KMS-11 (cell line): ENCODE results near the gene CDC42BPB.

Experiments used
- H2AFZ ChIP-seq: fragments of 200-600 bp; sonication (generic); 2 replicates; pipeline ENCODE4 v1.6.1; 2016; ENCODE audit warnings: antibody characterized with exemption, mixed run types, low read depth
- H3K27ac ChIP-seq: fragments of 200-600 bp; sonication (generic); 2 replicates; pipeline ENCODE4 v1.6.1; 2016; ENCODE audit warnings: mild to moderate bottlenecking, mixed run types
- H3K27me3 ChIP-seq: fragments of 200-600 bp; sonication (generic); 2 replicates; pipeline ENCODE4 v1.6.1; 2017; ENCODE audit warnings: mild to moderate bottlenecking, low read depth, mixed run types, moderate library complexity; ENCODE audit not compliant: insufficient read depth
- H3K36me3 ChIP-seq: fragments of 200-600 bp; sonication (generic); 2 replicates; pipeline ENCODE4 v1.6.1; 2017; ENCODE audit warnings: mild to moderate bottlenecking, mixed run types; ENCODE audit not compliant: insufficient read depth
- H3K4me1 ChIP-seq: fragments of 200-600 bp; sonication (generic); 2 replicates; pipeline ENCODE4 v1.6.1; 2016; ENCODE audit warnings: mild to moderate bottlenecking, low read depth, mixed run types; ENCODE audit not compliant: poor library complexity, severe bottlenecking
- H3K4me2 ChIP-seq: fragments of 200-600 bp; sonication (generic); 2 replicates; pipeline ENCODE4 v1.7.0; 2016; ENCODE audit warnings: mild to moderate bottlenecking, mixed run types
- H3K4me3 ChIP-seq: fragments of 200-600 bp; sonication (generic); IDR thresholded peaks from 2 replicates; pipeline ENCODE4 v1.6.1; 2017; ENCODE audit warnings: low read depth, low read length, mixed read lengths; ENCODE audit not compliant: insufficient read depth
- H3K79me2 ChIP-seq: fragments of 200-600 bp; sonication (generic); 2 replicates; pipeline ENCODE4 v1.6.1; 2016; ENCODE audit warnings: low read depth, mixed run types; ENCODE audit not compliant: insufficient read depth
- H3K9ac ChIP-seq: fragments of 200-600 bp; sonication (generic); 2 replicates; pipeline ENCODE4 v1.6.1; 2016; ENCODE audit warnings: mild to moderate bottlenecking, mixed run types
- H4K20me1 ChIP-seq: fragments of 200-600 bp; sonication (generic); 2 replicates; pipeline ENCODE4 v1.6.1; 2016; ENCODE audit warnings: mild to moderate bottlenecking, mixed run types; ENCODE audit not compliant: insufficient read depth
- TF ChIP-seq, protein P1 (sequence below): fragments of 200-600 bp; sonication (generic); conservative IDR thresholded peaks from 2 replicates; pipeline ENCODE4 v1.6.1; 2017; ENCODE audit warnings: low read depth, mild to moderate bottlenecking, antibody characterized with exemption, low read length, moderate library complexity, mixed read lengths

Gene CDC42BPB

DNA sequence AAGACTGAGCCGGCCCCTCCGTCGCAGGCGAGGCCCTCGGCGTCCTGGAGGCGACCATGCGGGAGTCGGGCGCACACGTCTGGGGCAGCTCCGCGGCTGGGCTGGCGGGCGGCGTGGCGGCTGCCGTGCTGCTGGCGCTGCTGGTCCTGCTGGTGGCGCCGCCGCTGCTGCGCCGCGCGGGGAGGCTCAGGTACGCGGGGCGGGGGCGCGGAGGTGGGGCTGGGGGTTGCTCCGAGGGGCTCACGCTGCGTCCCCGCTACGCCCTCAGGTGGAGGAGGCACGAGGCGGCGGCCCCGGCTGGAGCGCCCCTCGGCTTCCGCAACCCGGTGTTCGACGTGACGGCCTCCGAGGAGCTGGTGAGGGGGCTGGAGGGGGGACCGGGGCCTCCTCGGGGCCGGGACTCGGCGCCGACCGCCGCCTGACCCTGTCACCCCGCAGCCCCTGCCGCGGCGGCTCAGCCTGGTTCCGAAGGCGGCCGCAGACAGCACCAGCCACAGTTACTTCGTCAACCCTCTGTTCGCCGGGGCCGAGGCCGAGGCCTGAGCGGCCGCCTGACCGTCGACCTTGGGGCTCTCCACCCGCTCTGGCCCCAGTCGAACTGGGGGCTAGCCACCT, 127.1 kb downstream of the CDC42BPB start:
- Histone ChIP-seq H3K4me2 (no peak overlapping the region), H3K79me2 (no peaks in the 10 kb centered on the region), H3K4me1 (no peaks in the 10 kb centered on the region), H3K27me3 (no peaks in the 10 kb centered on the region), H3K36me3 (no peaks in the 10 kb centered on the region), H4K20me1 (no peaks in the 10 kb centered on the region), H3K9ac (no peak overlapping the region), H2AFZ (no peak overlapping the region), H3K27ac (no peak overlapping the region), H3K4me3 (no peak overlapping the region)
- TF ChIP-seq, protein P1, sequence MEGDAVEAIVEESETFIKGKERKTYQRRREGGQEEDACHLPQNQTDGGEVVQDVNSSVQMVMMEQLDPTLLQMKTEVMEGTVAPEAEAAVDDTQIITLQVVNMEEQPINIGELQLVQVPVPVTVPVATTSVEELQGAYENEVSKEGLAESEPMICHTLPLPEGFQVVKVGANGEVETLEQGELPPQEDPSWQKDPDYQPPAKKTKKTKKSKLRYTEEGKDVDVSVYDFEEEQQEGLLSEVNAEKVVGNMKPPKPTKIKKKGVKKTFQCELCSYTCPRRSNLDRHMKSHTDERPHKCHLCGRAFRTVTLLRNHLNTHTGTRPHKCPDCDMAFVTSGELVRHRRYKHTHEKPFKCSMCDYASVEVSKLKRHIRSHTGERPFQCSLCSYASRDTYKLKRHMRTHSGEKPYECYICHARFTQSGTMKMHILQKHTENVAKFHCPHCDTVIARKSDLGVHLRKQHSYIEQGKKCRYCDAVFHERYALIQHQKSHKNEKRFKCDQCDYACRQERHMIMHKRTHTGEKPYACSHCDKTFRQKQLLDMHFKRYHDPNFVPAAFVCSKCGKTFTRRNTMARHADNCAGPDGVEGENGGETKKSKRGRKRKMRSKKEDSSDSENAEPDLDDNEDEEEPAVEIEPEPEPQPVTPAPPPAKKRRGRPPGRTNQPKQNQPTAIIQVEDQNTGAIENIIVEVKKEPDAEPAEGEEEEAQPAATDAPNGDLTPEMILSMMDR = no peak

DNA sequence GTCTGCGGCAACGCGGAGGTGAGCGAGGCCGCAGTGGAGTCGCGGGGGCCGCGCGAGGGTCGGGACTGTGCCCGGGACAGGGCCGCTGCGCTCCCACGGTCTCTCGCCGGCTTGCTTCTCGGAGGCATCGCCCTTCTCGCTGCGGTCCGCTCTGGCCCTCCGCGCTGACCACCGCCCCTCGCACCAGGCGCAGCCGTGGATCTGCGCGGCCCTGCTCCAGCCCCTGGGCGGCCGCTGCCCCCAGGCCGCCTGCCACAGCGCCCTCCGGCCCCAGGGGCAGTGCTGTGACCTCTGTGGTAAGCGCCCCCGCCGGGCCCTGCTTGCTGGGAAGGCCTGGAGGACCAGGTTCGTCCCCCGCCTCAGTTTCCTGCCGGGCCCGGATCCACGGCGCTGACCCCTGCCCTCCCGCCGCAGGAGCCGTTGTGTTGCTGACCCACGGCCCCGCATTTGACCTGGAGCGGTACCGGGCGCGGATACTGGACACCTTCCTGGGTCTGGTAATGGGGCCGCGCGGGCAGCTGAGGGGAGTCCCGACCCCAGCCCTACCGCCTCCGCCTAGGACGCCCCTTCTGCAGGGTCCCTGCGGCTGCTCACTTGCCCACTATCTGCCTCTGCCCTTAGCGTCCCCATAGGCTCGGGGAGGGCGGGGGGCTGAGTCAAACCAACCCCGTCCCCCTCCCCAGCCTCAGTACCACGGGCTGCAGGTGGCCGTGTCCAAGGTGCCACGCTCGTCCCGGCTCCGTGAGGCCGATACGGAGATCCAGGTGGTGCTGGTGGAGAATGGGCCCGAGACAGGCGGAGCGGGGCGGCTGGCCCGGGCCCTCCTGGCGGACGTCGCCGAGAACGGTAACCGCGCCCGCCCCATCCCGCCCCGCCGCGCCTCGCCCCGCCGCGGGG, 127.9 kb downstream of the CDC42BPB start:
- Histone ChIP-seq H3K27me3 (no peaks in the 10 kb centered on the region), H3K9ac (no peak overlapping the region), H2AFZ (no peak overlapping the region), H3K79me2 (no peaks in the 10 kb centered on the region), H4K20me1 (no peaks in the 10 kb centered on the region), H3K4me3 (no peak overlapping the region), H3K4me1 (no peaks in the 10 kb centered on the region), H3K27ac (no peak overlapping the region), H3K36me3 (no peaks in the 10 kb centered on the region), H3K4me2 (no peak overlapping the region)
- TF ChIP-seq, protein P1 = no peak

DNA sequence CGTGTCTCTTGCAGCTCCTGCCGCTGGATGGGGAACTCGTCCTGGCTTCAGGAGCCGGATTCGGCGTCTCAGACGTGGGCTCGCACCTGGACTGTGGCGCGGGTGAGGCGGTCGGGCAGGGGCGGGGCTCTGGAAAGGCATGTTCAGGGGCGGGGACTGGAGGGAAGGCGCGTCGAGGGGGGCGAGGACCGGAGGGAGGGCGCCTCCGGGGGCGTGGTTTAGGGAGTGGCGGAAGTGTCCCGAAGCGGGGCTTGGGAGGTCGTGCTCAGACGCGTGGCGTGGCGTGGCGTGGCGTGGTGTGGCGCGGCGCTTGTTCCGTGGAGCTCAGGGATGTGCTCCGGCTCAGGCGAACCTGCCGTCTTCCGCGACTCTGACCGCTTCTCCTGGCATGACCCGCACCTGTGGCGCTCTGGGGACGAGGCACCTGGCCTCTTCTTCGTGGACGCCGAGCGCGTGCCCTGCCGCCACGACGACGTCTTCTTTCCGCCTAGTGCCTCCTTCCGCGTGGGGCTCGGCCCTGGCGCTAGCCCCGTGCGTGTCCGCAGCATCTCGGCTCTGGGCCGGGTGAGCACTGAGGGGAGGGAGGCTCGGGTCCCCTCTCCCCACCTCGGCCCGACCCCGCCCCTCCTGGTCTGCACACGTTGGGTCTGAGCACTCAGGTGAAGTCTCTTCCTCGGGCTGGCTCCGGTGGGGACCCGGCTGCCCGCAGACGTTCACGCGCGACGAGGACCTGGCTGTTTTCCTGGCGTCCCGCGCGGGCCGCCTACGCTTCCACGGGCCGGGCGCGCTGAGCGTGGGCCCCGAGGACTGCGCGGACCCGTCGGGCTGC, 128.7 kb downstream of the CDC42BPB start:
- Histone ChIP-seq H3K27ac (no peak overlapping the region), H3K4me3 (no peak overlapping the region), H3K4me1 (no peaks in the 10 kb centered on the region), H3K36me3 (no peaks in the 10 kb centered on the region), H3K27me3 (no peaks in the 10 kb centered on the region), H3K4me2 (peak overlapping the region; percentile 39; the same call in 1 of the 2 replicates), H3K9ac (peak overlapping the region; percentile 27; the same call in 1 of the 2 replicates), H2AFZ (peak overlapping the region; percentile 49; the same call in 1 of the 2 replicates), H4K20me1 (no peaks in the 10 kb centered on the region), H3K79me2 (no peaks in the 10 kb centered on the region)
- TF ChIP-seq, protein P1 = no peak

DNA sequence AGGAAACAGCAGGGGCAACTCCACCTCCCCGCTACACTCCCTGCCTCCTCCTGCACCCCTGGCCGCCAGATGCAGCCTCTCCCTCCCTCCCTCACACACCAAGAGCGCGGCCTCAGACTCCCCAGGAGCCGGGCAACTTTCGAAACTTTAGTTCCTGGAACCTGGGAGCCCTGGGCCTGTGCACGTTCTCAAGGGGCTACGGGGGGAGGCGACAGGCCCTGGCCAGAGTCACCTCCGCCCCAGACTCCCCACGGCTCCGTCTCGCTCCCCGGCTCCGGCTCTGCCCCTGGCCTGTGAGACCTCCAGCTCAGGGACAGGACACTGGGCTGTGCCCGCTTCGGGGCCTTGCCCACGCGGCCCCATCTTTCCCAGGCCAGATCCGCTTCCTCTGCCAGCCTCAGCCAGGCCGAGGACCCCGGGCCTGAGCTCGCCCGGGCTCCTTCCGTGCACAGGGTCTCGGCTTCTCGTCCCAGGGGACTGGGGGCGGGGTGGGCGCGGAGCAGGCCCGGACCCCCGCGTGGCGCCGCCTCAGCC, 129.4 kb downstream of the CDC42BPB start:
- peak overlapping the region; percentile 27; the same call in 1 of the 2 replicates for H3K9ac ChIP-seq
- H3K36me3 ChIP-seq = no peaks in the 10 kb centered on the region
- H3K27me3 ChIP-seq = no peaks in the 10 kb centered on the region
- H2AFZ ChIP-seq = peak overlapping the region; percentile 49; the same call in 1 of the 2 replicates
- TF ChIP-seq, protein P1 = no peak
- no peaks in the 10 kb centered on the region for H3K4me1 ChIP-seq
- H4K20me1 ChIP-seq = no peaks in the 10 kb centered on the region
- H3K79me2 ChIP-seq = no peaks in the 10 kb centered on the region
- H3K4me2 ChIP-seq = peak overlapping the region; percentile 39; the same call in 1 of the 2 replicates
- no peak overlapping the region for H3K27ac ChIP-seq
- H3K4me3 ChIP-seq = no peak overlapping the region
